Adipocyte (in vitro differentiated cells): ENCODE data around the gene PCDHGA7.
"Not testable (repeated sequence)": the region's sequence is repeated elsewhere in the genome, so short reads cannot be mapped to it uniquely, and the experiment has no call there.

Experiments
- DNase-seq: peaks from one replicate; pipeline ENCODE4 v3.0.0-alpha.2; 2015; ENCODE audit warnings: low read depth
- H3K27me3 ChIP-seq: replicated peaks from 2 replicates; pipeline ENCODE4 v1.7.0; 2013; ENCODE audit warnings: mild to moderate bottlenecking, low read length, moderate library complexity; ENCODE audit not compliant: control insufficient read depth, insufficient read depth
- H3K36me3 ChIP-seq: 2 replicates; pipeline ENCODE4 v1.7.0; 2013; ENCODE audit warnings: low read length, mild to moderate bottlenecking, moderate library complexity; ENCODE audit not compliant: control insufficient read depth, insufficient read depth, severe bottlenecking
- H3K4me1 ChIP-seq: 2 replicates; pipeline ENCODE4 v1.7.0; 2013; ENCODE audit warnings: mild to moderate bottlenecking, low read length, moderate library complexity; ENCODE audit not compliant: control insufficient read depth, insufficient read depth
- H3K4me3 ChIP-seq: 2 replicates; pipeline ENCODE4 v1.7.0; 2013; ENCODE audit warnings: mild to moderate bottlenecking, low read length, moderate library complexity
- H3K9ac ChIP-seq: 2 replicates; pipeline ENCODE4 v1.7.0; 2013; ENCODE audit warnings: mild to moderate bottlenecking, low read length, moderate library complexity
- H3K9me3 ChIP-seq: 2 replicates; pipeline ENCODE4 v1.7.0; 2013; ENCODE audit warnings: mild to moderate bottlenecking, low read length, moderate library complexity; ENCODE audit not compliant: control insufficient read depth

Gene PCDHGA7

GRCh38 chr5:141409598-141410306, 27.2 kb downstream of the PCDHGA7 start:
- H3K36me3 ChIP-seq, result no peaks in the 10 kb centered on the region
- H3K4me3 ChIP-seq, result peak overlapping the region; percentile 50
- DNase-seq, result no peak
- no peak overlapping the region for H3K9ac ChIP-seq
- H3K4me1 ChIP-seq, result no peaks in the 10 kb centered on the region
- H3K27me3 ChIP-seq, result peaks cover 6% of the 10 kb centered on the region
- peaks cover 36% of the 10 kb centered on the region for H3K9me3 ChIP-seq

- Histone ChIP-seq H3K9me3 (peaks cover 35% of the 10 kb centered on the region), H3K36me3 (no peaks in the 10 kb centered on the region), H3K27me3 (peaks cover 6% of the 10 kb centered on the region), H3K9ac (no peak overlapping the region), H3K4me1 (no peaks in the 10 kb centered on the region), H3K4me3 (no peak overlapping the region)
- no peak for DNase-seq
These were observed 29.0 kb downstream of the PCDHGA7 start for GRCh38 chr5:141411575-141411974.

DNA sequence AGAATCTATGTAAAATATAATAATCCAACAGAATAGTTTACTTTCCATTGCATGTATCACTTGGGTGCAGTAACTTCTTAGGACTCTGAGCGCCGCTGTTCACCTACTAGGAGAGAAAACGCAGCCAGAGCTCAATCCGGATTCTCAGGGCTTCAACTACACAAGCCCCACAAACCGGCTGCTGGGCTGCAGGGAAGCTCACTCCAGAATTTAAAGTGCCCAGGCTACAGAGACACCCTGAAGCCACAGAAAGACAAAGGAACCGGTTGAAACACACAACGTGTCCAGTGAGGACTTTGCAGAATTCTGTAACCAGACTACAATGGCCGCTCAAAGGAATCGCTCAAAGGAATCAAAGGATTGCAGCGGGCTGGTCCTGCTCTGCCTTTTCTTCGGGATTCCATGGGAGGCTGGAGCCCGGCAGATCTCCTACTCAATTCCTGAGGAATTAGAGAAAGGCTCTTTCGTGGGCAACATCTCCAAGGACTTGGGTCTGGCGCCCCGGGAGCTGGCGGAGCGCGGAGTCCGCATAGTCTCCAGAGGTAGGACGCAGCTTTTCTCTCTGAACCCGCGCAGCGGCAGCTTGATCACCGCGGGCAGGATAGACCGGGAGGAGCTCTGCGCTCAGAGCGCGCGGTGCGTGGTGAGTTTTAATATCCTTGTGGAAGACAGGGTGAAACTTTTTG, 30.5 kb downstream of the PCDHGA7 start, which contains the start of gene PCDHGA10:
TSS of gene PCDHGA10 (plus strand) at position 134 of the 686 bp plus-strand sequence. CDS start at position 323, 189 bp downstream.
- peak within 1 kb of the TSS; percentile 85 for H3K4me3 ChIP-seq
- DNase-seq, result peak; percentile 97
- peaks cover 6% of the 10 kb centered on the region for H3K27me3 ChIP-seq
- H3K36me3 ChIP-seq, result no peaks in the 10 kb centered on the region
- peak within 1 kb of the TSS; percentile 79 for H3K9ac ChIP-seq
- no peaks in the 10 kb centered on the region for H3K4me1 ChIP-seq
- H3K9me3 ChIP-seq, result peaks cover 28% of the 10 kb centered on the region

DNA sequence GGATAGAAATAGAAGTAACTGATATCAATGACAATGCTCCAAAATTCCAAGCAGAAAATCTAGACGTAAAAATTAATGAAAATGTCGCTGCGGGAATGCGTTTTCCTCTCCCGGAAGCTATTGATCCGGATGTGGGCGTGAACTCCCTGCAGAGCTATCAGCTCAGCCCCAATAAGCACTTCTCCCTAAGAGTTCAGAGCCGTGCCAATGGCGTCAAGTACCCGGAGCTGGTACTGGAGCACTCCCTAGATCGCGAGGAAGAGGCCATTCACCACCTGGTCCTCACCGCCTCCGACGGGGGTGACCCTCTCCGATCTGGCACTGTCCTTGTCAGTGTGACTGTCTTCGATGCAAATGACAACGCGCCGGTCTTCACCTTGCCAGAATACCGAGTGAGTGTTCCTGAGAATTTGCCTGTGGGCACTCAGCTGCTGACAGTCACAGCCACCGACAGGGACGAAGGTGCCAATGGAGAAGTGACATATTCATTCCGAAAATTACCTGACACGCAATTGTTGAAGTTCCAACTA, 31.1 kb downstream of the PCDHGA7 start:
- Histone ChIP-seq H3K27me3 (peaks cover 6% of the 10 kb centered on the region), H3K9ac (peak overlapping the region; percentile 79), H3K9me3 (peaks cover 29% of the 10 kb centered on the region), H3K4me1 (no peaks in the 10 kb centered on the region), H3K4me3 (peak overlapping the region; percentile 85), H3K36me3 (no peaks in the 10 kb centered on the region)
- no peak for DNase-seq

- not testable (repeated sequence) for H3K9ac ChIP-seq, DNase-seq, H3K4me1 ChIP-seq, H3K36me3 ChIP-seq, H3K27me3 ChIP-seq
- peak overlapping the region; percentile 43 for H3K4me3 ChIP-seq
- H3K9me3 ChIP-seq, result peaks cover 28% of the 10 kb centered on the region
These were observed 32.2 kb downstream of the PCDHGA7 start for GRCh38 chr5:141414548-141415274.

- H3K36me3 ChIP-seq, result not testable (repeated sequence)
These were observed 32.7 kb downstream of the PCDHGA7 start for GRCh38 chr5:141415275-141415618.

DNA sequence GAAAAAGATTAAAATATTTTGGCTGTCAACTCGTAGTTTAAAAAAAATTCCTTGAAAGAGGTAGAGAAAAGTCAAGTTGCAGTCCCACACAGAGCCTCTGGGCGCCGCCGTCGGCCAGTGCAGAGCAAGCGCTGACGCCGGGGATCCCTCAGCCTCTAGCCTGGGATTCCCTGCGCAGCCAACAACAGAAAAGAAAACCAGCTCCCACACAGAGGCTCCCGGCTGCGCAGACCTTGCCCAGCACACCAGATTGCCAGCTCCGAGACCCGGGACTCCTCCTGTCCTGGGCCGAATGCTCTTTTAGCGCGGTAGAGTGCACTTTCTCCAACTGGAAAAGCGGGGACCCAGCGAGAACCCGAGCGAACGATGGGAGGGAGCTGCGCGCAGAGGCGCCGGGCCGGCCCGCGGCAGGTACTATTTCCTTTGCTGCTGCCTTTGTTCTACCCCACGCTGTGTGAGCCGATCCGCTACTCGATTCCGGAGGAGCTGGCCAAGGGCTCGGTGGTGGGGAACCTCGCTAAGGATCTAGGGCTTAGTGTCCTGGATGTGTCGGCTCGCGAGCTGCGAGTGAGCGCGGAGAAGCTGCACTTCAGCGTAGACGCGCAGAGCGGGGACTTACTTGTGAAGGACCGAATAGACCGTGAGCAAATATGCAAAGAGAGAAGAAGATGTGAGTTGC, 35.1 kb downstream of the PCDHGA7 start, which contains the start of gene PCDHGB7:
TSS of gene PCDHGB7 (plus strand) at position 184 of the 679 bp plus-strand sequence. CDS start at position 367, 183 bp downstream.
- H3K36me3 ChIP-seq, H3K4me1 ChIP-seq, H3K27me3 ChIP-seq: not testable (repeated sequence)
- H3K4me3 ChIP-seq, result peak within 1 kb of the TSS; percentile 81
- H3K9ac ChIP-seq, result peak within 1 kb of the TSS; percentile 70
- peaks cover 42% of the 10 kb centered on the region for H3K9me3 ChIP-seq
- peak; percentile 72 for DNase-seq

More at GRCh38 chr5:141415275-141415618, 32.7 kb downstream of the PCDHGA7 start:
- H3K27me3 ChIP-seq, H3K9ac ChIP-seq, H3K4me1 ChIP-seq, DNase-seq: not testable (repeated sequence)
- Histone ChIP-seq H3K4me3 (peak overlapping the region; percentile 43), H3K9me3 (peaks cover 27% of the 10 kb centered on the region)

DNA sequence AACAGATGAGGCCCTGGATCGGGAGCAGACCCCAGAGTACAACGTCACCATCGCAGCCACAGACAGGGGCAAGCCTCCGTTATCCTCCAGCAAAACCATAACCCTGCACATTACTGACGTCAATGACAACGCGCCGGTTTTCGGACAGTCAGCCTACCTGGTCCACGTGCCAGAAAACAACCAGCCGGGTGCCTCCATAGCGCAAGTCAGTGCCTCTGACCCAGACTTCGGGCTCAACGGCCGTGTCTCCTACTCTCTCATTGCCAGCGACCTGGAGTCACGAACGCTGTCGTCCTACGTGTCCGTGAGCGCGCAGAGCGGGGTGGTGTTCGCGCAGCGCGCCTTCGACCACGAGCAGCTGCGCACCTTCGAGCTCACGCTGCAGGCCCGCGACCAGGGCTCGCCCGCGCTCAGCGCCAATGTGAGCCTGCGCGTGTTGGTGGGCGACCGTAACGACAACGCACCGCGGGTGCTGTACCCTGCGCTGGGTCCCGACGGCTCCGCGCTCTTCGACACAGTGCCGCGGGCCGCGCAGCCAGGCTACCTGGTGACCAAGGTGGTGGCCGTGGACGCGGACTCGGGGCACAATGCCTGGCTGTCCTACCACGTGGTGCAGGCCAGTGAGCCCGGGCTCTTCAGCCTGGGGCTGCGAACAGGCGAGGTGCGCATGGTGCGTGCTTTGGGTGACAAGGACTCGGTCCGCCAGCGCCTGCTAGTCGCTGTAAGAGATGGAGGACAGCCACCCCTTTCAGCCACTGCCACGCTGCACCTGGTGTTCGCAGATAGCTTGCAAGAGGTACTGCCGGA, 36.7 kb downstream of the PCDHGA7 start:
- Histone ChIP-seq H3K4me1 (no peaks in the 10 kb centered on the region), H3K9ac (no peak overlapping the region), H3K4me3 (peak overlapping the region; percentile 4), H3K27me3 (no peaks in the 10 kb centered on the region), H3K9me3 (peaks cover 45% of the 10 kb centered on the region), H3K36me3 (no peaks in the 10 kb centered on the region)
- DNase-seq, result no peak

DNA sequence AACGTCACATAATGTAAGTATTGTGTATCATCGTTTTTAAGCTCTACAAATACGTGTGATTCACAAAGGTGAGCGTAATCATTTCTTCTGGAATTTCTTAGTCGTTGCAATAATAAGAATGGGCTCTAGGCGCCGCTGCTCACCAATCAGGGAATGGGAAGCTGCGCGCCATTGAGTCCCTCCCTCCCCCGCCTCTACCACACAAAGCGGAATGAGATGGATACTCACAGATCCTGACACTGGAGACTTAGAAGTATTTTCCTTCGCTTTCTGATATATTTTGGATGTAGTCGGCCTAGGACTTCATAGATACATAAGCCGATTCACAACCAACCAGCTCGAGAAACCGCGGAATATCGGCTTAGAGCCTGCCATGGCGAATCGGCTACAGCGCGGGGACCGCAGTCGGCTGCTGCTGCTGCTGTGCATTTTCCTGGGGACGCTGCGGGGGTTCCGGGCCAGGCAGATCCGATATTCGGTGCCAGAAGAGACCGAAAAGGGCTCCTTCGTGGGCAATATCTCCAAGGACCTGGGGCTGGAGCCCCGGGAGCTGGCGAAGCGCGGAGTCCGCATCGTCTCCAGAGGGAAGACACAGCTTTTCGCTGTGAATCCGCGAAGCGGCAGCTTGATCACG, 38.4 kb downstream of the PCDHGA7 start, which contains the start of gene PCDHGA11:
TSS of gene PCDHGA11 (plus strand) at position 197 of the 634 bp plus-strand sequence. CDS start at position 374, 177 bp downstream.
- Histone ChIP-seq H3K36me3 (no peaks in the 10 kb centered on the region), H3K9ac (peak within 1 kb of the TSS; percentile 70), H3K4me3 (peak within 1 kb of the TSS; percentile 84), H3K9me3 (peaks cover 44% of the 10 kb centered on the region), H3K4me1 (no peaks in the 10 kb centered on the region), H3K27me3 (no peaks in the 10 kb centered on the region)
- DNase-seq, result peak; percentile 50

DNA sequence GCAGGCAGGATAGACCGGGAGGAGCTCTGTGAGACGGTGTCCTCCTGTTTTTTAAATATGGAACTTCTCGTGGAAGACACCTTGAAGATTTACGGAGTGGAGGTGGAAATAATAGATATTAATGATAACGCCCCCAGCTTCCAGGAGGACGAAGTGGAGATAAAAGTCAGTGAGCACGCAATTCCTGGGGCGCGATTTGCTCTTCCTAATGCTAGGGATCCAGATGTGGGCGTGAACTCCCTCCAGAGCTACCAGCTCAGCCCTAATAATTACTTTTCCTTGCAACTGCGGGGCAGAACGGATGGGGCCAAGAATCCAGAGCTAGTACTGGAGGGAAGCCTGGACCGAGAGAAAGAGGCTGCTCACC, 38.9 kb downstream of the PCDHGA7 start:
- peak overlapping the region; percentile 70 for H3K9ac ChIP-seq
- no peaks in the 10 kb centered on the region for H3K4me1 ChIP-seq
- H3K36me3 ChIP-seq, result no peaks in the 10 kb centered on the region
- peaks cover 44% of the 10 kb centered on the region for H3K9me3 ChIP-seq
- H3K4me3 ChIP-seq, result peak overlapping the region; percentile 84
- no peak for DNase-seq
- no peaks in the 10 kb centered on the region for H3K27me3 ChIP-seq
